Pons (tissue), 1 donor: ENCODE results near the gene LAMA1.
A peak's percentile ranks its signal among the peaks of the same experiment; 100 is the strongest.

Experiments
- DNase-seq: peaks from one replicate; pipeline ENCODE4 v3.0.0-alpha.2; 2016; ENCODE audit warnings: low spot score

The LAMA1 gene

GRCh38 chr18:6994056-6994770 is 123.4 kb downstream of the LAMA1 start:
- no peak for DNase-seq

- no peak for DNase-seq
These were observed 124.8 kb downstream of the LAMA1 start for GRCh38 chr18:6992761-6993160.

- no peak for DNase-seq
These were observed 134.2 kb downstream of the LAMA1 start for GRCh38 chr18:6983366-6983765.

GRCh38 chr18:6982398-6982797 is 135.2 kb downstream of the LAMA1 start:
- no peak for DNase-seq

GRCh38 chr18:6980363-6980762 is 137.2 kb downstream of the LAMA1 start:
- DNase-seq = no peak

- no peak for DNase-seq
These were observed 137.6 kb downstream of the LAMA1 start for GRCh38 chr18:6979954-6980353.

- no peak for DNase-seq
These were observed 140.7 kb downstream of the LAMA1 start for GRCh38 chr18:6976935-6977334.

- DNase-seq = no peak
These were observed 142.5 kb downstream of the LAMA1 start for GRCh38 chr18:6975084-6975483.

GRCh38 chr18:6971823-6972478 is 145.6 kb downstream of the LAMA1 start:
- no peak for DNase-seq

- DNase-seq = peak; percentile 25
These were observed 154.0 kb downstream of the LAMA1 start for GRCh38 chr18:6963452-6964097.

- no peak for DNase-seq
These were observed 154.8 kb downstream of the LAMA1 start for GRCh38 chr18:6962571-6963451.

- no peak for DNase-seq
These were observed 156.3 kb downstream of the LAMA1 start for GRCh38 chr18:6961331-6961730.

- DNase-seq = no peak
These were observed 156.9 kb downstream of the LAMA1 start for GRCh38 chr18:6960656-6961055.

GRCh38 chr18:6960124-6960523 is 157.5 kb downstream of the LAMA1 start:
- no peak for DNase-seq

GRCh38 chr18:6959110-6959509 is 158.5 kb downstream of the LAMA1 start:
- no peak for DNase-seq

- no peak for DNase-seq
These were observed 160.6 kb downstream of the LAMA1 start for GRCh38 chr18:6956999-6957398.

GRCh38 chr18:6956495-6956894 is 161.1 kb downstream of the LAMA1 start:
- DNase-seq = no peak

- no peak for DNase-seq
These were observed 162.3 kb downstream of the LAMA1 start for GRCh38 chr18:6955304-6955703.

GRCh38 chr18:6954501-6954900 is 163.1 kb downstream of the LAMA1 start:
- DNase-seq = no peak

- DNase-seq = no peak
These were observed 166.1 kb downstream of the LAMA1 start for GRCh38 chr18:6951336-6952090.

GRCh38 chr18:6950641-6951040 is 167.0 kb downstream of the LAMA1 start:
- DNase-seq = no peak
